KMS-11 (cell line): ENCODE data around the gene RBM26.

Experiments
- H2AFZ ChIP-seq: fragments of 200-600 bp; sonication (generic); 2 replicates; pipeline ENCODE4 v1.6.1; 2016; ENCODE audit warnings: antibody characterized with exemption, mixed run types, low read depth
- H3K27ac ChIP-seq: fragments of 200-600 bp; sonication (generic); 2 replicates; pipeline ENCODE4 v1.6.1; 2016; ENCODE audit warnings: mild to moderate bottlenecking, mixed run types
- H3K27me3 ChIP-seq: fragments of 200-600 bp; sonication (generic); 2 replicates; pipeline ENCODE4 v1.6.1; 2017; ENCODE audit warnings: mild to moderate bottlenecking, low read depth, mixed run types, moderate library complexity; ENCODE audit not compliant: insufficient read depth
- H3K36me3 ChIP-seq: fragments of 200-600 bp; sonication (generic); 2 replicates; pipeline ENCODE4 v1.6.1; 2017; ENCODE audit warnings: mild to moderate bottlenecking, mixed run types; ENCODE audit not compliant: insufficient read depth
- H3K4me1 ChIP-seq: fragments of 200-600 bp; sonication (generic); 2 replicates; pipeline ENCODE4 v1.6.1; 2016; ENCODE audit warnings: mild to moderate bottlenecking, low read depth, mixed run types; ENCODE audit not compliant: poor library complexity, severe bottlenecking
- H3K4me2 ChIP-seq: fragments of 200-600 bp; sonication (generic); 2 replicates; pipeline ENCODE4 v1.7.0; 2016; ENCODE audit warnings: mild to moderate bottlenecking, mixed run types
- H3K4me3 ChIP-seq: fragments of 200-600 bp; sonication (generic); IDR thresholded peaks from 2 replicates; pipeline ENCODE4 v1.6.1; 2017; ENCODE audit warnings: low read depth, low read length, mixed read lengths; ENCODE audit not compliant: insufficient read depth
- H3K79me2 ChIP-seq: fragments of 200-600 bp; sonication (generic); 2 replicates; pipeline ENCODE4 v1.6.1; 2016; ENCODE audit warnings: low read depth, mixed run types; ENCODE audit not compliant: insufficient read depth
- H3K9ac ChIP-seq: fragments of 200-600 bp; sonication (generic); 2 replicates; pipeline ENCODE4 v1.6.1; 2016; ENCODE audit warnings: mild to moderate bottlenecking, mixed run types
- H4K20me1 ChIP-seq: fragments of 200-600 bp; sonication (generic); 2 replicates; pipeline ENCODE4 v1.6.1; 2016; ENCODE audit warnings: mild to moderate bottlenecking, mixed run types; ENCODE audit not compliant: insufficient read depth
- TF ChIP-seq, protein P1 (sequence below): fragments of 200-600 bp; sonication (generic); conservative IDR thresholded peaks from 2 replicates; pipeline ENCODE4 v1.6.1; 2017; ENCODE audit warnings: low read depth, mild to moderate bottlenecking, antibody characterized with exemption, low read length, moderate library complexity, mixed read lengths

Gene RBM26

DNA sequence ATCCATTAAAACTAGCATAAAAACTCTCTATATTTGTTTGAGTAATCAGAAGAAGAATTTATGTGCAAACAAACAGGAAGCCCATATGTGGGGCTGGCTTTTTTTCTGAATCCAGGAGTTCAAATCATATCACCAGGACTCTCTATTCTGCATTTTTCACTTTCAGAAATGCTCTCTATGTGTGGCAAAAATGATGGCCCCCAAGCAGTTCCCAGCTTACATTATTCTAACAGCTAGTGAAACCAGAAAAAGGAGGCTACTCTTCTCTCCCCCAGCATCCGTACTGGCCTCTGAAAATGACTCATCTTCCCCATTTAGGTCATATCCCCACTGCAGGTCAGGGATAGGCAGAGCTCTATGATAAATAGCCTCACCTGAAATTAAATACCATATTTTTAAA is 20.4 kb downstream of the RBM26 start:
- Histone ChIP-seq H3K4me2 (peak overlapping the region; percentile 73), H2AFZ (no peak overlapping the region), H3K27me3 (no peaks in the 10 kb centered on the region), H3K4me1 (peaks cover 82% of the 10 kb centered on the region), H3K4me3 (no peak overlapping the region), H3K36me3 (no peaks in the 10 kb centered on the region), H3K79me2 (peaks cover 75% of the 10 kb centered on the region), H3K27ac (peak overlapping the region; percentile 35; the same call in 1 of the 2 replicates), H3K9ac (no peak overlapping the region), H4K20me1 (peaks cover 35% of the 10 kb centered on the region)
- TF ChIP-seq, protein P1, sequence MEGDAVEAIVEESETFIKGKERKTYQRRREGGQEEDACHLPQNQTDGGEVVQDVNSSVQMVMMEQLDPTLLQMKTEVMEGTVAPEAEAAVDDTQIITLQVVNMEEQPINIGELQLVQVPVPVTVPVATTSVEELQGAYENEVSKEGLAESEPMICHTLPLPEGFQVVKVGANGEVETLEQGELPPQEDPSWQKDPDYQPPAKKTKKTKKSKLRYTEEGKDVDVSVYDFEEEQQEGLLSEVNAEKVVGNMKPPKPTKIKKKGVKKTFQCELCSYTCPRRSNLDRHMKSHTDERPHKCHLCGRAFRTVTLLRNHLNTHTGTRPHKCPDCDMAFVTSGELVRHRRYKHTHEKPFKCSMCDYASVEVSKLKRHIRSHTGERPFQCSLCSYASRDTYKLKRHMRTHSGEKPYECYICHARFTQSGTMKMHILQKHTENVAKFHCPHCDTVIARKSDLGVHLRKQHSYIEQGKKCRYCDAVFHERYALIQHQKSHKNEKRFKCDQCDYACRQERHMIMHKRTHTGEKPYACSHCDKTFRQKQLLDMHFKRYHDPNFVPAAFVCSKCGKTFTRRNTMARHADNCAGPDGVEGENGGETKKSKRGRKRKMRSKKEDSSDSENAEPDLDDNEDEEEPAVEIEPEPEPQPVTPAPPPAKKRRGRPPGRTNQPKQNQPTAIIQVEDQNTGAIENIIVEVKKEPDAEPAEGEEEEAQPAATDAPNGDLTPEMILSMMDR: no peak

DNA sequence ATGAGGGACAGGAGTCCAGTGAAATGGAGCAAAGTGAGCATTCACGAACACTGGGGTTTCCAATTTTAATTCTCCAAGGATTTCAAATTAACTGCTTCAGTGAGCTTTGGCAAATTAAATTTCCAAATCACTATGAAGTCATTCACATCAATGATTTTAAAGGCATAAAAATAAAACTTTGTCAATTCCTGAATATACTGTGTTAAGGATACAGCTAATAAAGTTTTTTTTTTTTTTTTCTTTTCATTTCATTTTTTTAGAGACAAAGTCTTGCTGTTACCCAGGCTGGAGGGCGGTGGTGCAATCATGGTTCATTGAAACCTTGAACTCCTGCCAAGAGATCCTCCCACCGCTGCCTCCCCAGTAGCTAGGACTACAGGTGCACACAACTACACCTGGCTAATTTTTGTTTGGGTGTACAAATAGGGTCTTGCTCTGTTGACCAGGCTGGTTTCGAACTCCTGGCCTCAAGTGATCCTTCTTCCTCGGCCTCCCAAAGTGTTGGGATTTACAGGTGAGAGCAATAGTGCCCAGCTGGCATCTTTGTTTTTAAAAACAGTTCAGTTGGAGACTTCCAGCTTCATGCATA is 21.9 kb downstream of the RBM26 start:
- Histone ChIP-seq H4K20me1 (peaks cover 30% of the 10 kb centered on the region), H3K9ac (no peak overlapping the region), H3K36me3 (no peaks in the 10 kb centered on the region), H3K27me3 (no peaks in the 10 kb centered on the region), H3K4me1 (peaks cover 79% of the 10 kb centered on the region), H2AFZ (no peak overlapping the region), H3K4me2 (no peak overlapping the region), H3K79me2 (peaks cover 74% of the 10 kb centered on the region), H3K4me3 (no peak overlapping the region), H3K27ac (no peak overlapping the region)
- TF ChIP-seq, protein P1: no peak

DNA sequence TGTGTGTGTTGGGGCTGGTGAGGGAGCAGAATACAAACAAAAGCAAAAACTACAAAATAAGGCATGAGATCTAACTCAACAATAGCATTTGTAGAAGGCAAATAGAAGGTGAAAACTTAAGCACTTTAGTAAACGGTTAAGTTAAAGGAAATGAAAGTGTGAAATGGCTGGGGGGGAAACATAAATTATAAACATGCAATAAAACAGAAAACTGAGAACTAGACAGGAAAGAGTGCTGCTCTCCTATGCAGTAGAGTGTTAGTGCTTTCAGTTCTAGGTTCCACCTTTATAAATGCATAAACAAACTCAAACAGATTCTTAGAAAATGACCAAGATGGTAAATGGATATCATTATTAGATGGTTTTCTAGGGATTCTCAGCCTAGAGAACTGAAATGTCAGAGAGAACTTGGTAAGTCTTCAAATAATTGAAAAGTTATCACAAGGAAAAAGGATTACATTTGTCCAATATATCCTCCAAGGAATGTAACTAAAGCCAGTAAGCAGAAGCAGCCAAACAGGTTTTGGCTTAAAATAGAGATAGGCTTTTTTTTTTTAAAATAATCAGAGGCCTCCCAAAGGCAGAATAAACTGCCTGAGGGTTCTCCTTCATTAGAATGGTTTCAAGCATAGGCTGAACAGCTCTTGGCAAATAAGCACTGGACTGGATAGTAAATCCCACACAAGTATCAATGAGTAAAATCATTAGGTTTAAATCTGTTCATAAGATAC is 23.3 kb downstream of the RBM26 start:
- Histone ChIP-seq H3K4me3 (no peak overlapping the region), H3K9ac (no peak overlapping the region), H3K4me1 (peaks cover 67% of the 10 kb centered on the region), H2AFZ (no peak overlapping the region), H4K20me1 (peaks cover 22% of the 10 kb centered on the region; the same call in 1 of the 2 replicates), H3K27me3 (no peaks in the 10 kb centered on the region), H3K79me2 (peaks cover 60% of the 10 kb centered on the region), H3K36me3 (no peaks in the 10 kb centered on the region), H3K4me2 (peak overlapping the region; percentile 33; the same call in 1 of the 2 replicates), H3K27ac (no peak overlapping the region)
- TF ChIP-seq, protein P1: no peak

DNA sequence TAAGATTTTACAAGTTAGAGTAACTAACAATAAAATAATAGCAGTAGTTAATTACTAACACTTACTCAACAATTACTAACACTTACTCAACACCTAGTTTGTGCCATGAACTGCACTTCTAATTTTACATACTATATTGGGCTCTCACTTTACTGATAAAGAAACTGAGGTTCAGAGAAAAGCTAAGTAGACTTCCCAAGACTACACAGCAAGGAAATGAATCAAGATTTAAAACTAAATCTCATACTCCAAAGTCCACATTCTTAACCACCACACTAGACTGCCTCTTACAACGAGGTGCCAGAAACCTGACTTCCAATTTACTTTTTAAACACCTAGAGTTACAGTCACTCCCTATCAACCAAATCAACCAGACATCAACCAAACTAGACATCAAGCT is 25.1 kb downstream of the RBM26 start:
- no peaks in the 10 kb centered on the region for H3K36me3 ChIP-seq

More for the DNA sequence above, 25.1 kb downstream of the RBM26 start:
- peaks cover 22% of the 10 kb centered on the region; the same call in 1 of the 2 replicates for H4K20me1 ChIP-seq
- no peak overlapping the region for H3K4me3 ChIP-seq
- no peak overlapping the region for H3K27ac ChIP-seq
- H3K79me2 ChIP-seq: peaks cover 54% of the 10 kb centered on the region
- peaks cover 49% of the 10 kb centered on the region for H3K4me1 ChIP-seq
- no peak overlapping the region for H2AFZ ChIP-seq
- no peak overlapping the region for H3K4me2 ChIP-seq
- TF ChIP-seq, protein P1: no peak
- H3K27me3 ChIP-seq: no peaks in the 10 kb centered on the region
- no peak overlapping the region for H3K9ac ChIP-seq
